GM18873 (cell line): ENCODE measurements around the gene UNC45A.
A peak's percentile ranks its signal among the peaks of the same experiment; 100 is the strongest.
"Not testable (repeated sequence)": the region's sequence is repeated elsewhere in the genome, so short reads cannot be mapped to it uniquely, and the experiment has no call there.

ENCODE experiments used
- ATAC-seq: cut with Tn5 transposase; IDR thresholded peaks from one replicate; pipeline ENCODE4 v1.9.1; 2021; ENCODE audit warnings: mild to moderate bottlenecking, moderate library complexity, moderate number of reproducible peaks; ENCODE audit not compliant: unreplicated experiment, low FRiP score

Gene UNC45A

GRCh38 chr15:90917569-90917968 lies 17.5 kb upstream of the UNC45A start:
- ATAC-seq, result no peak

GRCh38 chr15:90918034-90918788 lies 16.9 kb upstream of the UNC45A start:
- no peak for ATAC-seq

GRCh38 chr15:90918835-90919234 lies 16.2 kb upstream of the UNC45A start:
- no peak for ATAC-seq

- ATAC-seq, result no peak
Measured at GRCh38 chr15:90921887-90922286, 13.2 kb upstream of the UNC45A start.

GRCh38 chr15:90922712-90923322 lies 12.3 kb upstream of the UNC45A start:
- ATAC-seq, result peak; percentile 80

GRCh38 chr15:90924375-90924774 lies 10.7 kb upstream of the UNC45A start:
- peak; percentile 62 for ATAC-seq

- ATAC-seq, result not testable (repeated sequence)
Measured at GRCh38 chr15:90926766-90927165, 8.3 kb upstream of the UNC45A start.

GRCh38 chr15:90928106-90928505 lies 7.0 kb upstream of the UNC45A start:
- not testable (repeated sequence) for ATAC-seq

- no peak for ATAC-seq
Measured at GRCh38 chr15:90929246-90930019, 5.7 kb upstream of the UNC45A start.

GRCh38 chr15:90930861-90931574 lies 4.1 kb upstream of the UNC45A start:
- ATAC-seq, result no peak

GRCh38 chr15:90931575-90931827 lies 3.6 kb upstream of the UNC45A start:
- ATAC-seq, result no peak

- ATAC-seq, result peak; percentile 48
Measured at GRCh38 chr15:90931828-90932659, 3.0 kb upstream of the UNC45A start, which contains the start of gene HDDC3. HDDC3 (minus strand) TSS chr15:90932549; CDS start chr15:90932540, 9 bp downstream.

GRCh38 chr15:90932660-90932991 lies 2.5 kb upstream of the UNC45A start:
- ATAC-seq, result no peak

- ATAC-seq, result no peak
Measured at GRCh38 chr15:90933301-90933700, 1.8 kb upstream of the UNC45A start.

GRCh38 chr15:90934256-90934948 lies 683 bp upstream of the UNC45A start:
- ATAC-seq, result no peak

- no peak for ATAC-seq
Measured at GRCh38 chr15:90936823-90937222, 1.7 kb downstream of the UNC45A start.

- ATAC-seq, result no peak
Measured at GRCh38 chr15:90938261-90938660, 3.2 kb downstream of the UNC45A start.

- ATAC-seq, result no peak
Measured at GRCh38 chr15:90939756-90940155, 4.7 kb downstream of the UNC45A start.

- ATAC-seq, result no peak
Measured at GRCh38 chr15:90941038-90941437, 6.0 kb downstream of the UNC45A start.
